Measurements from ENCODE around the gene IZUMO2. TPM values are rescaled to one million over a fixed set of nuclear protein-coding genes. Genes with fewer than 3 reads are reported as not detected.

The IZUMO2 gene
- total RNA-seq, 4 donors from 2014 or later = not detected

DNA sequence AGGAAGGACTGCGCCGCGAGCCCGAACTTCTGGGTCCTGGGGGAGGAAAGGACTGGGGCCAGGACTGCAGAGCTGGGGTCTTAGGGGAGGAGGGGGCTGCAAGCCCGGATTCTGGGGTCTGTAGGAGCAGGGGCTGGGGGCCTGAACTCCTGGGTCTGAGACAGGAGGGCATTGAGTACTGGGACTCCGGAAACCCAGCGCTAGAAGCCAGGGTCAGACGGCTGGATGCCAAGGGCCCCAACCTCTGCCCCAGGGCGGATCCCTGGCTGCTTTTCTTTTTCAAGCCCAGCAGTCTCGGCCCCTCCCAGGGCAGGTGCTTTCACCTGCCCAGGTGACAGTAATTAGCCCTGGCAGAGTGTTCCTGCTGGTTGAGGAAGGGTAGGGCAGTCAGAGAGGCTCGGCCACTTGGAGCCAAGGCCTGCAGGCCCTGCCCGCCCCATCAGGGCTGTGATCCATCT lies 42.6 kb upstream of the IZUMO2 start:
- no peak for TF ChIP-seq POLR2A (IDR thresholded peaks at IDR 0.05)
- TF ChIP-seq, protein P1, sequence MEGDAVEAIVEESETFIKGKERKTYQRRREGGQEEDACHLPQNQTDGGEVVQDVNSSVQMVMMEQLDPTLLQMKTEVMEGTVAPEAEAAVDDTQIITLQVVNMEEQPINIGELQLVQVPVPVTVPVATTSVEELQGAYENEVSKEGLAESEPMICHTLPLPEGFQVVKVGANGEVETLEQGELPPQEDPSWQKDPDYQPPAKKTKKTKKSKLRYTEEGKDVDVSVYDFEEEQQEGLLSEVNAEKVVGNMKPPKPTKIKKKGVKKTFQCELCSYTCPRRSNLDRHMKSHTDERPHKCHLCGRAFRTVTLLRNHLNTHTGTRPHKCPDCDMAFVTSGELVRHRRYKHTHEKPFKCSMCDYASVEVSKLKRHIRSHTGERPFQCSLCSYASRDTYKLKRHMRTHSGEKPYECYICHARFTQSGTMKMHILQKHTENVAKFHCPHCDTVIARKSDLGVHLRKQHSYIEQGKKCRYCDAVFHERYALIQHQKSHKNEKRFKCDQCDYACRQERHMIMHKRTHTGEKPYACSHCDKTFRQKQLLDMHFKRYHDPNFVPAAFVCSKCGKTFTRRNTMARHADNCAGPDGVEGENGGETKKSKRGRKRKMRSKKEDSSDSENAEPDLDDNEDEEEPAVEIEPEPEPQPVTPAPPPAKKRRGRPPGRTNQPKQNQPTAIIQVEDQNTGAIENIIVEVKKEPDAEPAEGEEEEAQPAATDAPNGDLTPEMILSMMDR (IDR thresholded peaks at IDR 0.05 in 4 of 5, conservative IDR thresholded peaks at IDR 0.05 in 1 of 5) = no peak
- Histone ChIP-seq H3K4me3 (peak overlapping the region; percentile 70 to 95 (median 75)), H3K4me1 (peaks cover 18 to 21% of the 10 kb centered on the region in 2 donors), H3K9me3 (no peaks in the 10 kb centered on the region), H3K36me3 (no peaks in the 10 kb centered on the region), H3K27me3 (no peaks in the 10 kb centered on the region), H3K27ac (peak overlapping the region; percentile 95 to 99 (median 98))
- DNase-seq (no peak), ATAC-seq (no peak)
- in situ Hi-C loops (cut with MboI; ENCODE audit: low sequenced_read_pairs in 4 of 4) (no loop called here), intact Hi-C loops (cut with DNase I; ENCODE audit: low total_unique reads) (loop anchor here (1.0 to 10.0 kb wide), 3 partner anchors 29 to 279 kb away; no protein-coding TSS in a partner anchor)

DNA sequence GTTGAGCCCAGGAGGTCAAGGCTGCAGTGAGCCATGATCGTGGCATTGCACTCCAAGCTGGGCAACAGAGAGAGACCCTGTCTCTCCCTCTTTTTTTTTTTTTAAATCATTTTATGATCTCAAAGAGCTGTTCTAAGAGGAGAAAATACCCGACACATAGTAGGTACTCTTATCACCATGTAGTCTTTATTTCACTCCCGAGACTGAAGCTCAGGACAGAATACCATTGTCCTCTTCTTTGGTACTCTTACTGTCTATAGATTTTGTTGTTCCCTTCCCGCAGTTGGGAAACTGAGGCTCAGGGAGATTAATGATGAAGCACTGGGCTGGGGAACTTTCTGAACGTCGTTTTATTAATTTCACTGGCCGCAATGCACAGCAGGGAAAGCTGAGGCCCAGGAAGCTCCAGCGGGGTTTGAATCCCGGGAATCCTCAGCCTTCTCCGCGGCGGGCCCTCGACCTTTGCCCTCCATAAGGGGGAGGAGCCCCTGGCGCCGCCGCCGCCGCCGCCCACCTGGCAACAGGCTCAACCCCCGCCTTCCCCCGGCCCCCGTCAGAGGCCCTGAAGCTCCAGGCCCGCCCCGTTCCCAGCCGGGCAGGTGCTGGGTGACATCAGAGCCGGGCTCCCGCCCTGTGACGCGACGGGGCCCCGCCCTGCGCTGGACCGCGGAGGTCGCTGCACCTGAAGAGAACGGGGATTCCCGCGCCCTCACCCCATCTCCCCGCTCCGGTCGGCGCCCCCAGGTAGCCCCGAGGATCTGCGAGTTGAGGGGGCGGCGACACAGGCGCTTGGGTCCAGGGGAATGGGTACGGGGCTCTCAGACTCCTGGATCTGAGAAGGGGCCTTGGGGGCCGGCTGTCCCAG lies 42.0 kb upstream of the IZUMO2 start:
- TF ChIP-seq POLR2A (IDR thresholded peaks at IDR 0.05) = peak; percentile 43 to 48
- TF ChIP-seq, protein P1 (IDR thresholded peaks at IDR 0.05 in 4 of 5, conservative IDR thresholded peaks at IDR 0.05 in 1 of 5) = no peak
- ATAC-seq (peak; percentile 22 to 25), DNase-seq (peak; percentile 63 to 84)
- H3K27me3 ChIP-seq = no peaks in the 10 kb centered on the region
- H3K4me3 ChIP-seq = peak overlapping the region; percentile 70 to 95 (median 75)
- intact Hi-C loops (cut with DNase I; ENCODE audit: low total_unique reads) (loop anchor here (2.0 to 10.0 kb wide), 5 partner anchors 128 to 1568 kb away; partner anchors contain the start of genes AKT1S1, DBP, PRR12 and TBC1D17), in situ Hi-C loops (cut with MboI; ENCODE audit: low sequenced_read_pairs in 4 of 4) (no loop called here)
- H3K9me3 ChIP-seq = no peaks in the 10 kb centered on the region
- peak overlapping the region; percentile 95 to 99 (median 98) for H3K27ac ChIP-seq
- no peaks in the 10 kb centered on the region for H3K36me3 ChIP-seq
- H3K4me1 ChIP-seq = peaks cover 18 to 21% of the 10 kb centered on the region in 2 donors

DNA sequence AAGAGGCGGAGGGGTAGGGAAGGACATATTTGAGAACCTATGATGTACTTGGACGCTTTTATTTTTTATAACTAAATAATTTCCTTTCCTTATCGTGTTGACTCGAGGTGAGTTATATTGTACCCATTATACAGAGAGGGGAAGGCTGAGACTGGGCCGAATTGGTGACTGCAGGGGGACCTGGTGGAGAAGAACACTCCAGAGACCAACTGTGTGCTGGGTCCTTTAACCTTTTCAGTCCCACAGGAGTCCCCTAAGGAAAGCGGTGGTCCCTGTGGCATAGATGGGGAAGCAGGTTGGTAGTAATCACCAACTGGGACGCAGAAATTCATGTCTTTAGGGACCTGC lies 41.0 kb upstream of the IZUMO2 start:
- Histone ChIP-seq H3K4me3 (peak overlapping the region; percentile 70 to 95 (median 75)), H3K9me3 (no peaks in the 10 kb centered on the region), H3K4me1 (peaks cover 28 to 30% of the 10 kb centered on the region in 2 donors), H3K36me3 (no peaks in the 10 kb centered on the region), H3K27ac (peak overlapping the region; percentile 95 to 99 (median 98)), H3K27me3 (no peaks in the 10 kb centered on the region)
- TF ChIP-seq, protein P1 (IDR thresholded peaks at IDR 0.05 in 4 of 5, conservative IDR thresholded peaks at IDR 0.05 in 1 of 5) = no peak
- no peak for TF ChIP-seq POLR2A (IDR thresholded peaks at IDR 0.05)
- no peak for DNase-seq
- intact Hi-C loops (cut with DNase I; ENCODE audit: low total_unique reads) = loop anchor here (2.0 to 10.0 kb wide), 5 partner anchors 129 to 1567 kb away; partner anchors contain the start of genes AKT1S1, DBP, PRR12 and TBC1D17
- no peak for ATAC-seq
- in situ Hi-C loops (cut with MboI; ENCODE audit: low sequenced_read_pairs in 4 of 4) = no loop called here

DNA sequence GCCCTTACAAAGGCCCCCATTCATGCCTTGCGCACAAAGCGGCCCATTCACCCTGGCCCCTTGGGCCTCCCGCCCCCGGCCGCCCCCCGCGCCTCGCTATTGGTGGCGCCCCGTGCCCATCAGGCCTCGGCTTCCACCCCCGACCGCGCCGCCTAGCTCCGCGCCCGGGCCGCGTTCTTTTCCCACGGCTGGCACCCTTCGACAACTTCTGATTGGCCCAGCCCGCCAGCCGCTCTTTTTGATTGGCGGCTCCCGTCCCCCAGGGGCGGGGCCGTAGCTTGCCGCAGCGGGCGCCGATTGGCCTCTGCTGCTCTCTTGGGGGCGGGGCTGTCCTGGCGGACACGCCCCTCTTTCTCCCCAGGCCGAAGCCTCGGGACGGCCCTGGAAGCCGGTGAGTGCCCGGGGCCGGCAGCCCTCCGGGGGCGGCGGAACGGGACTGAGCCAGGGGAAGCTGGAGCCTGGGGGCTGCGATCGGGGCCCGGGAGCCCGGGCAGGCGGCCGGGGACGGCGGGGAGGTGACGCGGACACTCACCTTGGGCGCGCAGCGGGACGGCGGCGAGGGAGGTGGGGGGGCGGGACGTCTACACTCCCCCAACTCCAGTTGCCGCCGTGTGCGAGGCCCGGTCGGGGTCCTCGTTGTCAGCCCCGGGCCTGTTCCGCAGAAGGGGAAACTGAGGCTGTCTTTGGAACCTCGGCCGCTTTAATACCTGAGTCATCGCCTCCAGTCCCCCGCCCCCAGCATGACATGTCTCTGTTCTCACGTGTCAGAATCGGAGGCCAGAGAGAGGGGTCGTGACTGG lies 40.4 kb upstream of the IZUMO2 start, which contains the start of gene MYH14:
Gene MYH14 (plus strand): TSS at position 342 of the 800 bp plus-strand sequence. CDS start 6,744 bp downstream, outside the sequence.
- intact Hi-C loops (cut with DNase I; ENCODE audit: low total_unique reads) (loop anchor here (2.0 to 10.0 kb wide), 5 partner anchors 129 to 1566 kb away; partner anchors contain the start of genes AKT1S1, DBP, PRR12 and TBC1D17), in situ Hi-C loops (cut with MboI; ENCODE audit: low sequenced_read_pairs in 4 of 4) (no loop called here)
- Histone ChIP-seq H3K27me3 (no peaks in the 10 kb centered on the region), H3K9me3 (no peaks in the 10 kb centered on the region), H3K27ac (peak within 1 kb of the TSS; percentile 95 to 99 (median 98)), H3K4me3 (peak within 1 kb of the TSS; percentile 70 to 95 (median 75)), H3K4me1 (peaks cover 33 to 35% of the 10 kb centered on the region in 2 donors), H3K36me3 (no peaks in the 10 kb centered on the region)
- TF ChIP-seq POLR2A (IDR thresholded peaks at IDR 0.05) = peak; percentile 93 to 94
- TF ChIP-seq, protein P1 (IDR thresholded peaks at IDR 0.05 in 4 of 5, conservative IDR thresholded peaks at IDR 0.05 in 1 of 5) = no peak
- ATAC-seq (peak; percentile 71 to 82), DNase-seq (peak; percentile 91 to 96)

Measured in gastrocnemius medialis (tissue), 4 donors.